Activated CD8-positive, alpha-beta T cell treated with anti-CD3 and anti-CD28 coated beads for 36 hours (primary cell): ENCODE results near the gene DLX2. TPM values are rescaled to one million over a fixed set of nuclear protein-coding genes. Genes with fewer than 3 reads are reported as not detected.

ENCODE experiments used
- ATAC-seq: fragments of 200-7000 bp; cut with Tn5 transposase; one replicate; pipeline ENCODE4 v1.10.0; 2021; ENCODE audit warnings: mild to moderate bottlenecking, moderate library complexity
- CTCF ChIA-PET: fragments of 350-600 bp; sonication (Branson Sonifier 250); formaldehyde crosslinking; loops from one replicate; lab custom pipeline; 2021; ENCODE audit warnings: antibody characterized with exemption; lab: Charles Lee
- POLR2A ChIA-PET: fragments of 350-600 bp; sonication (Branson Sonifier 250); formaldehyde crosslinking; loops from one replicate; lab custom pipeline; 2021; ENCODE audit warnings: antibody characterized with exemption; lab: Charles Lee
- DNase-seq: peaks from one replicate; pipeline ENCODE4 v3.0.0-alpha.2; 2020
- H3K27ac Mint-ChIP-seq: one replicate; pipeline ENCODE4 v1.8.0; 2021; ENCODE audit warnings: mild to moderate bottlenecking, mixed read lengths
- H3K27me3 Mint-ChIP-seq: one replicate; pipeline ENCODE4 v1.8.0; 2021; ENCODE audit warnings: mixed read lengths
- H3K36me3 Mint-ChIP-seq: one replicate; pipeline ENCODE4 v1.8.0; 2021; ENCODE audit warnings: low read depth, mixed read lengths
- H3K4me1 Mint-ChIP-seq: one replicate; pipeline ENCODE4 v1.8.0; 2021; ENCODE audit warnings: low read depth, mixed read lengths
- H3K4me3 Mint-ChIP-seq: one replicate; pipeline ENCODE4 v1.8.0; 2021; ENCODE audit warnings: mild to moderate bottlenecking, moderate library complexity, mixed read lengths
- H3K9me3 Mint-ChIP-seq: one replicate; pipeline ENCODE4 v1.8.0; 2021; ENCODE audit warnings: mixed read lengths
- CTCF ChIP-seq: fragments of 200-600 bp; IDR thresholded peaks from one replicate; pipeline ENCODE4 v1.8.0; 2022; ENCODE audit warnings: antibody characterized with exemption, mild to moderate bottlenecking
- intact Hi-C: fragments of 100-400 bp; cut with micrococcal nuclease; formaldehyde crosslinking; loops from one replicate; pipeline ENCODE4 v1.10.0; 2022
- total RNA-seq, 2 experiments: library from RNA; stranded (reverse); gene quantifications; one replicate each; pipeline ENCODE4 v1.2.3, GENCODE V29; 2021

The DLX2 gene
- total RNA-seq, 2 experiments from 2014 or later: not detected

- Mint-ChIP-seq H3K36me3 (no peaks in the 10 kb centered on the region), H3K27me3 (peaks cover 27% of the 10 kb centered on the region)
- POLR2A ChIA-PET: interaction anchor here (0.5 to 0.6 kb wide), 2 partner anchors 94 to 413 kb away, joined by 3 read pairs; no protein-coding TSS in a partner anchor
Measured at GRCh38 chr2:172113617-172114016, 10.9 kb upstream of the DLX2 start.

DNA sequence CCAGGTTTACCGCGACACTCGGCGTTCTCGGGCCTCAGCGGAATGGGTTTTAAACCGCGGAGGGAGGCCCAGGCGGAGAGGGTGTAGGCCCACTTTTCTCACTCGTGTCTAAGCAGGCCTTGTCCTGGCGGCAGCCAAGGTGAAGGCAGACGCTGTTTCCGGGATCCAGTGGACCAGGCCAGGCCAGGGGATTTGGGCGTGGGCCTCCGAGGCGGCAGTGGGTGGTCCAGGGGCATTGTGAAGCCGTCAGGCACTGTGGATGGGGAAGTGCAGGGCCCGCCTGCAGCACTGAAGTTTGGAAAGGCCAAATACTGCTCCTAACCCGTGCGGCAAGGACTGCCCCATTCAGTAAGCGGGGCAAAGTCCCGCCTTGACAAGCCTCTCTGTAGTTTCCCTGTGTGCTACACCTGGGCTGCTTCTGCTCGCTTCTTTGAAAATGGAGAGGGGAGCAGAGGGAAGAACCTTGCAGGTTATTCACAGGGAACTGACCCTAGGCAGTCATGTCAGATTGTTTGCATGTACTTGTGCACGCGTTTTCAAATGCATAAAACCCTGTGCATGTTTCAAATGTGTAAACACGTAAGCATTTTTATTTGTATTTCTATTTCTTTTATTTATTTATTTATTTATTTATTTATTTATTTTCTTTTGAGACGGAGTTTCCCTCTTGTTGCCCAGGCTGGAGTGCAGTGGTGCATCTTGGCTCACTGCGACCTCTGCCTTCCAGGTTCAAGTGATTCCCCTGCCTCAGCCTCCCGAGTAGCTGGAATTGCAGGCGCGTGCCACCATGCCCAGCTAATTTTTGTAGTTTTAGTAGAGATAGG is 7.5 kb upstream of the DLX2 start:
- peaks cover 58% of the 10 kb centered on the region for H3K27me3 Mint-ChIP-seq
- CTCF ChIA-PET: interaction anchor here (2.0 kb wide), 1 partner anchor 17 kb away, joined by 7 read pairs; no protein-coding TSS in a partner anchor
- DNase-seq (no peak), ATAC-seq (no peak)
- peaks cover 12% of the 10 kb centered on the region for H3K4me1 Mint-ChIP-seq
- intact Hi-C loops: loop anchor here (10.0 kb wide), 2 partner anchors 185 to 515 kb away; partner anchors contain the start of gene HAT1
- no peak overlapping the region for H3K27ac Mint-ChIP-seq
- H3K9me3 Mint-ChIP-seq: no peaks in the 10 kb centered on the region
- TF ChIP-seq CTCF: no peak
- POLR2A ChIA-PET: interaction anchor here (0.6 kb wide), 1 partner anchor 521 kb away, joined by 3 read pairs; no protein-coding TSS in a partner anchor
- H3K4me3 Mint-ChIP-seq: no peak overlapping the region
- H3K36me3 Mint-ChIP-seq: no peaks in the 10 kb centered on the region

More at GRCh38 chr2:172113617-172114016, 10.9 kb upstream of the DLX2 start:
- Mint-ChIP-seq H3K9me3 (no peaks in the 10 kb centered on the region), H3K4me3 (no peak overlapping the region), H3K4me1 (no peaks in the 10 kb centered on the region), H3K27ac (no peak overlapping the region)
- DNase-seq: no peak
- TF ChIP-seq CTCF: no peak
- no peak for ATAC-seq
- CTCF ChIA-PET: interaction anchor here (0.7 to 2.5 kb wide), 17 partner anchors 9 to 540 kb away, joined by 3 to 23 read pairs (median 4); partner anchors contain the start of genes DLX1 and DLX2
- intact Hi-C loops: no loop called here

GRCh38 chr2:172109256-172109987 is 6.7 kb upstream of the DLX2 start:
- no peak for TF ChIP-seq CTCF
- Mint-ChIP-seq H3K4me3 (no peak overlapping the region), H3K4me1 (peaks cover 14% of the 10 kb centered on the region), H3K27me3 (peaks cover 61% of the 10 kb centered on the region), H3K27ac (no peak overlapping the region), H3K36me3 (no peaks in the 10 kb centered on the region), H3K9me3 (no peaks in the 10 kb centered on the region)
- POLR2A ChIA-PET: no interaction called here
- ATAC-seq (no peak), DNase-seq (no peak)
- CTCF ChIA-PET: interaction anchor here (1.2 to 2.0 kb wide), 3 partner anchors 18 to 403 kb away, joined by 3 to 7 read pairs (median 3); no protein-coding TSS in a partner anchor
- intact Hi-C loops: loop anchor here (10.0 kb wide), 2 partner anchors 185 to 515 kb away; partner anchors contain the start of gene HAT1

- Mint-ChIP-seq H3K4me3 (no peak overlapping the region), H3K27me3 (peaks cover 66% of the 10 kb centered on the region), H3K4me1 (peaks cover 22% of the 10 kb centered on the region), H3K36me3 (no peaks in the 10 kb centered on the region), H3K9me3 (no peaks in the 10 kb centered on the region), H3K27ac (no peak overlapping the region)
- ChIA-PET POLR2A (no interaction called here), CTCF (interaction anchor here (1.0 to 2.0 kb wide), 5 partner anchors 19 to 409 kb away, joined by 3 to 7 read pairs (median 3); no protein-coding TSS in a partner anchor)
- TF ChIP-seq CTCF: no peak
- ATAC-seq: no peak
- intact Hi-C loops: loop anchor here (10.0 kb wide), 2 partner anchors 184 to 514 kb away; partner anchors contain the start of gene HAT1
- DNase-seq: no peak
Measured at GRCh38 chr2:172108587-172108930, 5.9 kb upstream of the DLX2 start.
